ENCODE results near the gene GRIN1.

- TF ChIP-seq CTCF (IDR thresholded peaks at IDR 0.05; ENCODE audit: low read length) (no peak), EZH2 (IDR thresholded peaks at IDR 0.05; ENCODE audit: borderline replicate concordance, low read length) (no peak)
These were observed 3.3 kb downstream of the GRIN1 start for GRCh38 chr9:137141976-137142936.

Measured in OCI-LY1 (cell line).